OCI-LY3 (cell line): ENCODE results near the gene TBL3.

Source experiments
- H2AFZ ChIP-seq: fragments of 200-600, 300-600 bp; shearing (Covaris generic); 2 replicates; pipeline ENCODE4 v1.6.0; 2014; ENCODE audit warnings: antibody characterized with exemption, low read depth, low read length
- H3K27ac ChIP-seq: fragments of 200-600, 300-600 bp; sonication (generic); 2 replicates; pipeline ENCODE4 v1.5.1; 2014; ENCODE audit warnings: mild to moderate bottlenecking, low read length, moderate library complexity, mixed read lengths
- H3K27me3 ChIP-seq: fragments of 200-600, 300-600 bp; sonication (generic); 2 replicates; pipeline ENCODE4 v1.6.1; 2014; ENCODE audit warnings: low read depth, low read length, mixed read lengths
- H3K36me3 ChIP-seq: fragments of 200-600, 300-600 bp; sonication (generic); replicated peaks from 2 replicates; pipeline ENCODE3; 2014; ENCODE audit warnings: low read depth, low read length, mixed read lengths
- H3K4me1 ChIP-seq: fragments of 300-600, 200-600 bp; sonication (generic); 2 replicates; pipeline ENCODE4 v1.6.1; 2014; ENCODE audit warnings: low read length, mixed read lengths
- H3K4me2 ChIP-seq: fragments of 200-600, 300-600 bp; sonication (generic); 2 replicates; pipeline ENCODE4 v1.6.1; 2014; ENCODE audit warnings: low read length, mixed read lengths
- H3K4me3 ChIP-seq: fragments of 300-600, 200-600 bp; sonication (generic); 2 replicates; pipeline ENCODE4 v1.5.1; 2014; ENCODE audit warnings: antibody characterized with exemption, mild to moderate bottlenecking, low read length, moderate library complexity
- H3K79me2 ChIP-seq: fragments of 300-600, 200-600 bp; shearing (Covaris generic); 2 replicates; pipeline ENCODE4 v1.6.1; 2014; ENCODE audit warnings: mild to moderate bottlenecking, low read length, mixed read lengths
- H3K9ac ChIP-seq: fragments of 300-600, 200-600 bp; shearing (Covaris generic); 2 replicates; pipeline ENCODE4 v1.6.0; 2014; ENCODE audit warnings: mild to moderate bottlenecking, low read length, moderate library complexity
- H3K9me3 ChIP-seq: fragments of 200-600, 300-600 bp; shearing (Covaris generic); 2 replicates; pipeline ENCODE4 v1.6.1; 2014; ENCODE audit warnings: low read length, mixed read lengths; ENCODE audit not compliant: insufficient read depth
- H4K20me1 ChIP-seq: fragments of 200-600, 300-600 bp; sonication (generic); 2 replicates; pipeline ENCODE4 v1.6.1; 2016; ENCODE audit warnings: low read length, mixed read lengths; ENCODE audit not compliant: insufficient read depth
- CTCF ChIP-seq: fragments of 200-600, 300-600 bp; sonication (generic); IDR thresholded peaks from 2 replicates; pipeline ENCODE4 v1.5.1; 2014; ENCODE audit warnings: antibody characterized with exemption, low read length, low read depth
- EZH2phosphoT487 ChIP-seq: fragments of 200-600 bp; shearing (Covaris generic); IDR thresholded peaks from 2 replicates; pipeline ENCODE4 v1.6.1; 2018; ENCODE audit warnings: antibody characterized with exemption, mixed run types, low read depth

The TBL3 gene

GRCh38 chr16:2003231-2003826 is 31.5 kb downstream of the TBL3 start:
- H3K4me1 ChIP-seq = peaks cover 19% of the 10 kb centered on the region
- H4K20me1 ChIP-seq = peaks cover 53% of the 10 kb centered on the region
- peaks cover 56% of the 10 kb centered on the region for H3K79me2 ChIP-seq

GRCh38 chr16:2003827-2004641 is 32.2 kb downstream of the TBL3 start:
- no peak overlapping the region for H3K27ac ChIP-seq
- H4K20me1 ChIP-seq = peaks cover 60% of the 10 kb centered on the region
- peaks cover 22% of the 10 kb centered on the region for H3K4me1 ChIP-seq
- H3K79me2 ChIP-seq = peaks cover 63% of the 10 kb centered on the region
- TF ChIP-seq EZH2phosphoT487 (no peak), CTCF (peak; percentile 87)
- no peaks in the 10 kb centered on the region for H3K27me3 ChIP-seq
- H3K9ac ChIP-seq = no peak overlapping the region
- peaks cover 42% of the 10 kb centered on the region for H3K36me3 ChIP-seq
- peak overlapping the region; percentile 46 for H3K4me2 ChIP-seq
- no peak overlapping the region for H3K4me3 ChIP-seq
- no peak overlapping the region for H2AFZ ChIP-seq
- no peaks in the 10 kb centered on the region for H3K9me3 ChIP-seq

More at GRCh38 chr16:2003231-2003826, 31.5 kb downstream of the TBL3 start:
- Histone ChIP-seq H3K27me3 (no peaks in the 10 kb centered on the region), H2AFZ (no peak overlapping the region), H3K4me3 (no peak overlapping the region), H3K36me3 (peaks cover 43% of the 10 kb centered on the region), H3K4me2 (no peak overlapping the region), H3K9me3 (no peaks in the 10 kb centered on the region), H3K27ac (no peak overlapping the region), H3K9ac (no peak overlapping the region)
- TF ChIP-seq EZH2phosphoT487 (no peak), CTCF (no peak)

GRCh38 chr16:2004795-2005517 is 33.1 kb downstream of the TBL3 start:
- H3K36me3 ChIP-seq = peaks cover 39% of the 10 kb centered on the region
- peaks cover 60% of the 10 kb centered on the region for H4K20me1 ChIP-seq
- no peak overlapping the region for H3K4me2 ChIP-seq
- peaks cover 71% of the 10 kb centered on the region for H3K79me2 ChIP-seq
- H3K4me1 ChIP-seq = peaks cover 22% of the 10 kb centered on the region
- H3K27ac ChIP-seq = no peak overlapping the region
- no peak overlapping the region for H3K9ac ChIP-seq
- H3K27me3 ChIP-seq = no peaks in the 10 kb centered on the region
- H2AFZ ChIP-seq = no peak overlapping the region
- no peak overlapping the region for H3K4me3 ChIP-seq
- TF ChIP-seq CTCF (no peak), EZH2phosphoT487 (no peak)
- no peaks in the 10 kb centered on the region for H3K9me3 ChIP-seq

GRCh38 chr16:2005646-2006045 is 33.8 kb downstream of the TBL3 start:
- TF ChIP-seq EZH2phosphoT487 = no peak
- peak; percentile 20 for TF ChIP-seq CTCF
- Histone ChIP-seq H3K4me2 (no peak overlapping the region), H3K27me3 (no peaks in the 10 kb centered on the region), H3K27ac (no peak overlapping the region), H4K20me1 (peaks cover 60% of the 10 kb centered on the region), H3K4me1 (peaks cover 26% of the 10 kb centered on the region), H3K9ac (no peak overlapping the region), H3K79me2 (peaks cover 78% of the 10 kb centered on the region), H3K4me3 (no peak overlapping the region), H3K9me3 (no peaks in the 10 kb centered on the region), H2AFZ (no peak overlapping the region), H3K36me3 (peaks cover 39% of the 10 kb centered on the region)
